NCI-H1092 treated with DMSO at 0.1 percent for 48 hours (cell line): Measurements from ENCODE around the gene LRRC36.
"Not testable (repeated sequence)": the region's sequence is repeated elsewhere in the genome, so short reads cannot be mapped to it uniquely, and the experiment has no call there.

Source experiments
- DNase-seq: peaks from one replicate; lab custom pipeline; 2025; lab: John Stamatoyannopoulos, UW

Gene LRRC36

GRCh38 chr16:67342616-67343015, 16.0 kb downstream of the LRRC36 start:
- DNase-seq, result no peak

GRCh38 chr16:67345401-67345800, 18.8 kb downstream of the LRRC36 start:
- no peak for DNase-seq

GRCh38 chr16:67346341-67346740, 19.7 kb downstream of the LRRC36 start:
- no peak for DNase-seq

GRCh38 chr16:67349172-67349571, 22.6 kb downstream of the LRRC36 start:
- peak; percentile 20 for DNase-seq

GRCh38 chr16:67350324-67350723, 23.7 kb downstream of the LRRC36 start:
- DNase-seq, result no peak

- not testable (repeated sequence) for DNase-seq
These were observed 25.8 kb downstream of the LRRC36 start for GRCh38 chr16:67352463-67352862.

- no peak for DNase-seq
These were observed 29.8 kb downstream of the LRRC36 start for GRCh38 chr16:67356396-67356795.

- DNase-seq, result no peak
These were observed 30.9 kb downstream of the LRRC36 start for GRCh38 chr16:67357561-67357960.

- not testable (repeated sequence) for DNase-seq
These were observed 33.1 kb downstream of the LRRC36 start for GRCh38 chr16:67359540-67360269.

GRCh38 chr16:67361038-67361437, 34.4 kb downstream of the LRRC36 start:
- no peak for DNase-seq

- no peak for DNase-seq
These were observed 38.1 kb downstream of the LRRC36 start for GRCh38 chr16:67364600-67365235.

GRCh38 chr16:67370661-67371060, 44.0 kb downstream of the LRRC36 start:
- DNase-seq, result no peak

GRCh38 chr16:67372664-67373063, 46.0 kb downstream of the LRRC36 start:
- DNase-seq, result peak; percentile 51

- DNase-seq, result not testable (repeated sequence)
These were observed 49.4 kb downstream of the LRRC36 start for GRCh38 chr16:67376012-67376411.

- DNase-seq, result no peak
These were observed 52.0 kb downstream of the LRRC36 start for GRCh38 chr16:67378642-67379041.

- no peak for DNase-seq
These were observed 56.7 kb downstream of the LRRC36 start for GRCh38 chr16:67383284-67383683.

GRCh38 chr16:67384778-67385510, 58.3 kb downstream of the LRRC36 start:
- no peak for DNase-seq

GRCh38 chr16:67386861-67387455, 60.3 kb downstream of the LRRC36 start:
- no peak for DNase-seq

GRCh38 chr16:67387479-67388079, 61.0 kb downstream of the LRRC36 start:
- DNase-seq, result no peak

GRCh38 chr16:67388191-67388590, 61.6 kb downstream of the LRRC36 start:
- DNase-seq, result no peak

GRCh38 chr16:67388591-67388990, 62.0 kb downstream of the LRRC36 start:
- DNase-seq, result no peak
